Fibroblast of pulmonary artery (primary cell): ENCODE results near the gene FOXF1.

Source experiments
- DNase-seq: peaks from one replicate; pipeline ENCODE4 v3.0.0-alpha.2; 2010; ENCODE audit warnings: low read depth
- H3K4me3 ChIP-seq: replicated peaks from 2 replicates; pipeline ENCODE4 v1.5.1; 2011; ENCODE audit warnings: low read depth, mild to moderate bottlenecking, control low read depth, low read length, moderate library complexity
- TF ChIP-seq, protein P1 (sequence below): IDR thresholded peaks from 2 replicates; pipeline ENCODE4 v1.5.1; 2011; ENCODE audit warnings: mild to moderate bottlenecking, control low read depth, low read length, inconsistent platforms; ENCODE audit errors: missing control alignments

Gene FOXF1

DNA sequence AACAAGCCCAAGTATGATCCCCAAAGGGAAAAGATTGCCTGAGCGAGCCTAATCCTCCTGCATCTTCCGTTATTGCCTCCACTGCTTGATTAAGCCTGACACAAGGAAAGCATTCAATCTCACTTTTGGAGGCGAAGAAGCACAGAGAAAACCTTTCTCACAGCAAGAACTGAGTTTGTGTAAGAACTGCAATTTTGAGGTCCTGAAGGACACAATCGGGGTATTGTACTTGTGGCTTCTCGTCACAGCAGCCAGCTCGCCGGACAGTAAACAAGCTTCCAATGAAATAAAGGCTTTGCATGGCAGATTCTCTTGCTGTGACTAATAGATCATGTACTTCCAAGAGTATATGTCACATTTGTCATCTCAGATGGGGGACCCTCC lies 18.7 kb upstream of the FOXF1 start:
- no peak overlapping the region for H3K4me3 ChIP-seq
- TF ChIP-seq, protein P1, sequence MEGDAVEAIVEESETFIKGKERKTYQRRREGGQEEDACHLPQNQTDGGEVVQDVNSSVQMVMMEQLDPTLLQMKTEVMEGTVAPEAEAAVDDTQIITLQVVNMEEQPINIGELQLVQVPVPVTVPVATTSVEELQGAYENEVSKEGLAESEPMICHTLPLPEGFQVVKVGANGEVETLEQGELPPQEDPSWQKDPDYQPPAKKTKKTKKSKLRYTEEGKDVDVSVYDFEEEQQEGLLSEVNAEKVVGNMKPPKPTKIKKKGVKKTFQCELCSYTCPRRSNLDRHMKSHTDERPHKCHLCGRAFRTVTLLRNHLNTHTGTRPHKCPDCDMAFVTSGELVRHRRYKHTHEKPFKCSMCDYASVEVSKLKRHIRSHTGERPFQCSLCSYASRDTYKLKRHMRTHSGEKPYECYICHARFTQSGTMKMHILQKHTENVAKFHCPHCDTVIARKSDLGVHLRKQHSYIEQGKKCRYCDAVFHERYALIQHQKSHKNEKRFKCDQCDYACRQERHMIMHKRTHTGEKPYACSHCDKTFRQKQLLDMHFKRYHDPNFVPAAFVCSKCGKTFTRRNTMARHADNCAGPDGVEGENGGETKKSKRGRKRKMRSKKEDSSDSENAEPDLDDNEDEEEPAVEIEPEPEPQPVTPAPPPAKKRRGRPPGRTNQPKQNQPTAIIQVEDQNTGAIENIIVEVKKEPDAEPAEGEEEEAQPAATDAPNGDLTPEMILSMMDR, result no peak
- DNase-seq, result no peak

DNA sequence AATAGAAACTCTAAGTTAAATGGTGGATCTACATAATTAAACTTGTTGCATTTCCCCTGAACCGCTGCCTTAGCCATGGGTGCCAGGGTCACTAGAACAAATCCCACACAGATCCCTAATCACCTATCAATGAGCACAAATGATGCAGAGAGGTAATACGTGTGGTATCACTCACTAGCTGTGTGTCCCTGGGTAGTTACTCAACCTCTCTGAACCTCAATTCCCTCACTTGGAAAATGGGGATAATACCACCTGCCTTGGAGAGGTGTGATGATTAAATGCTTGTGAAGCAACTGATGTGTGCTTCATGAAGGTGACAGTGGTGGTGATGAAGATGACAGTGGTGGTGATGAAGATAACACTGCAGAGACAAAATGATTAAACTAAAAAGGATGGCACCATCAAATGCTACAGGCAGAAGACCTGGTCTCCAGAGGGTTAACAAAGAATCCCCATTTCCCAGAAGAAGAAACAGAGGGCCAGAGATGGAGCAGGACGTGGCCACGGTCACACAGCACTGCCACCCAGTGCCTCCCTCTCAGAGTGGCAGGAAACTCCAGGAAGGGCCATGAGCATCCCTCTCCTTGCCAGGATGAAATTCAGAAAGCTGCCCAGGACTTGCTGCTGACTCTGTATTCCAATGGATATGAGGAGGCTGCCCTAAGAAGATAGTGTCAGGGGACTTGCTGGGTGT lies 17.9 kb upstream of the FOXF1 start:
- DNase-seq, result no peak
- TF ChIP-seq, protein P1, result no peak

GRCh38 chr16:86492961-86493629 lies 17.2 kb upstream of the FOXF1 start:
- DNase-seq, result no peak
- no peak overlapping the region for H3K4me3 ChIP-seq
- TF ChIP-seq, protein P1, result no peak

More for the DNA sequence above, 17.9 kb upstream of the FOXF1 start:
- H3K4me3 ChIP-seq, result no peak overlapping the region

GRCh38 chr16:86494039-86494564 lies 16.2 kb upstream of the FOXF1 start:
- TF ChIP-seq, protein P1, result no peak
- no peak for DNase-seq

GRCh38 chr16:86494565-86495356 lies 15.6 kb upstream of the FOXF1 start:
- H3K4me3 ChIP-seq, result no peak overlapping the region
- TF ChIP-seq, protein P1, result no peak

More at GRCh38 chr16:86494039-86494564, 16.2 kb upstream of the FOXF1 start:
- H3K4me3 ChIP-seq, result no peak overlapping the region

DNA sequence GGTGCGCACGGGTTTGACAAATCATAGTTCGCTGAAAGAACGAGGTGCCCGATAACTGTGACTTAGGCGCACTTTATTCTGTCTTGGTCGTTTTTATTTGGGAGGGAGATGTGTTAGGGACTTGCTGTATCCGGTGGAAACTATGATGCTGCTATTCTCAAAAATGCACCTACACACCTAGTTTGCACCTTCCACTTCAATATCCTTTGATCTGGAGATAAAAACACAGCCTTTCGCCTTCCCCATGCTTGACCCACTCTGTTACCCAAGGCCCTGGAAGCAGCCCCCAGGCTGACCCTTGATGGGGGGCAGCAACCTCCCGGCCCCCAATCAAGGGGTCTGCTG lies 15.0 kb upstream of the FOXF1 start:
- no peak for DNase-seq
- TF ChIP-seq, protein P1, result no peak

More at GRCh38 chr16:86494565-86495356, 15.6 kb upstream of the FOXF1 start:
- no peak for DNase-seq

More for the DNA sequence above, 15.0 kb upstream of the FOXF1 start:
- H3K4me3 ChIP-seq, result no peak overlapping the region
